Skeletal muscle cell (primary cell): ENCODE measurements around the gene EXOC3L2.
"Not testable (repeated sequence)": the region's sequence is repeated elsewhere in the genome, so short reads cannot be mapped to it uniquely, and the experiment has no call there.

Experiments used
- DNase-seq: peaks from one replicate; pipeline ENCODE4 v3.0.0-alpha.2; 2010; ENCODE audit warnings: low read depth
- H3K4me3 ChIP-seq: 2 replicates; pipeline ENCODE4 v1.5.1; 2011; ENCODE audit warnings: low read depth, mild to moderate bottlenecking, control low read depth, low read length, moderate library complexity

EXOC3L2 gene

DNA sequence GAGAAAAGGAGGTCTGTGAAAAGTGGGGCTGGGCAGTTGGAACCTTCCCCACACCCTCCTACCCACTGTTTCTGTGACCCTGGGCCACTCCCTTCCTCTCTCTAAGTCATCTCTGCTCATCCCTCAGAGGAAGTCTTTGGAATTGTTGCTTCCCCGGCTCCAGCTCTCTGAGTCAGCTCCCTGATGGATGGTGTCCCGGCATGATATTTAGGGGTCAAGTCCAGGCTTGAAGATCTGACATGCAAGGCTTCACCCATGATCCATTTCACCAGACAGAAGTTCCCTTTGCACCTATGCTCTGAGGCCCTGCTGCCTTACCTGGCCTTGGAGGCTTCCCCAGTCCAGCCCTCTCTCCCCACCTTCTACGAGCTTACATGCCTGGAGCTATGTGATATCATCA lies 13.3 kb downstream of the EXOC3L2 start:
- DNase-seq: no peak

DNA sequence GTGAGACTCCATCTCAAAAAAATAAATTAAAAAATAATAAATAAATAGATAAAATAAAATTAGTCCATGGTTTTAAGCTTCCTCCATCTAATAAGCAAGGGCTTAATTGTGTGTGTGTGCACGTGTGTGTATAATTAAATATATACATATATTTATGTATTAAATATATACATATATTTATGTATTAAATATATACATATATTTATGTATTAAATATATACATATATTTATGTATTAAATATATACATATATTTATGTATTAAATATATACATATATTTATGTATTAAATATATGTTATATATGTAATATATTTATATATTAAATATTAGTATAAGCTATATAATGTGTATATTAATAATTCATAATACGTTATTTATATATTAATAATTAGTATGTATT lies 16.2 kb downstream of the EXOC3L2 start:
- H3K4me3 ChIP-seq, DNase-seq: not testable (repeated sequence)

More for the DNA sequence above, 13.3 kb downstream of the EXOC3L2 start:
- H3K4me3 ChIP-seq: no peak overlapping the region

DNA sequence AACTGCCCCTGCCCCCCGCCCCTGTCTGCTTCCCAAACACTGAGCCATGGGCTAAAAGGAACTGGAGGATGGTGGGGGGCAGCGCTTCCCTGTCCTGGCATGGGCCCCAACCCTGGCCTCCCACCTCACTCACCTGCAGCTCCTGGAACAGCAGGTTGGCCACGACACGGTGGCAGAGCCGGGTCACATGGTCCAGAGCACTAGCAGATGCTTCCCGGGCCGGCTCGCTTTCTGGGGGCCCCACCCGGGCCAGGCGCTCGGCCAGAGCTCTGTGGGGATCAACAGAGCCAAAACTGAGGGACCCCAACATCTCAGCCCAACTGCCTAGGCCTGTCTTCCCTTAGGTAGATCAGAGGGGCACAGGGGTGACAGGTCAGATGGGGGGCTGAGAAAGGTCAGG lies 20.6 kb downstream of the EXOC3L2 start:
- no peak for DNase-seq
- H3K4me3 ChIP-seq: no peak overlapping the region

DNA sequence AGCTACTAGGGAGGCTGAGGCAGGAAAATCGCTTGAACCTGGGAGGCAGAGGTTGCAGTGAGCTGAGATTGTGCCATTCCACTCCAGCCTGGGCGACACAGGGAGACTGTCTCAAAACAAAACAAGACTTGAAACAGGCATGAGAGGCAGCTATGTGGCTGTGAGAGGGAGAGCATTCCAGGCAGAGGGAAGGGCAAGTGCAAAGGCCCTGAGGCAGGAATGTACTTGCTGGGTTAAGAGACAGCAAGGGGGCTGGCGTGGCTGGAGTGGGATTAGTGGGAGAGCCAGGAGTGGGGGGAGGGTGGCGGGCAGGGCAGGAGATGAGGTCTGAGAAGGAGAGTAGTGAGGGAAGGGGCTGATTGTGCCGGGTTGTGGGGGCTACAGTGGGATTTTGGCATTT lies 21.3 kb downstream of the EXOC3L2 start:
- no peak for DNase-seq
- H3K4me3 ChIP-seq: no peak overlapping the region

GRCh38 chr19:45222724-45223123 lies 22.5 kb downstream of the EXOC3L2 start:
- no peak for DNase-seq

GRCh38 chr19:45218911-45219743 lies 26.1 kb downstream of the EXOC3L2 start:
- H3K4me3 ChIP-seq: no peak overlapping the region
- no peak for DNase-seq

More at GRCh38 chr19:45222724-45223123, 22.5 kb downstream of the EXOC3L2 start:
- no peak overlapping the region for H3K4me3 ChIP-seq

- no peak for DNase-seq
- H3K4me3 ChIP-seq: no peak overlapping the region
These were observed 26.8 kb downstream of the EXOC3L2 start for GRCh38 chr19:45218426-45218825.

DNA sequence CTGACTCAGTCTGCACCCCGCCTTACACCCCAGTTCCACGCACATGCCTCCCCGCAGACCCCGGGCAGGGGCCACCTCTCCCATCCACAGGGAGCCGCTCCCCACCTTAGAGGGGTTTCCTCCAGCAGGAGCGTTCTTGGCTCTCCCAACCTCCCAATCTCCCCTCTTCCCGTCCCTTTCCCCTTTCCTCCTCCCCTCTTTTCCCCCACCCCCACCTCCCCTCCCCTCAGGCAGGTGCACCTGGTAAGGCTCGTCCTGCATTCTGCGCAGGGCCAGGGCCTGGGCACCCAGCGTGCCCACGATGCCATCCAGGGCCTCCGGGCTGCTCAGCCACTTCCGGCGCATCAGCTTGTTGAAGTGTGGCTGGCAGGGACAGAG lies 27.3 kb downstream of the EXOC3L2 start:
- no peak overlapping the region for H3K4me3 ChIP-seq
- DNase-seq: no peak

DNA sequence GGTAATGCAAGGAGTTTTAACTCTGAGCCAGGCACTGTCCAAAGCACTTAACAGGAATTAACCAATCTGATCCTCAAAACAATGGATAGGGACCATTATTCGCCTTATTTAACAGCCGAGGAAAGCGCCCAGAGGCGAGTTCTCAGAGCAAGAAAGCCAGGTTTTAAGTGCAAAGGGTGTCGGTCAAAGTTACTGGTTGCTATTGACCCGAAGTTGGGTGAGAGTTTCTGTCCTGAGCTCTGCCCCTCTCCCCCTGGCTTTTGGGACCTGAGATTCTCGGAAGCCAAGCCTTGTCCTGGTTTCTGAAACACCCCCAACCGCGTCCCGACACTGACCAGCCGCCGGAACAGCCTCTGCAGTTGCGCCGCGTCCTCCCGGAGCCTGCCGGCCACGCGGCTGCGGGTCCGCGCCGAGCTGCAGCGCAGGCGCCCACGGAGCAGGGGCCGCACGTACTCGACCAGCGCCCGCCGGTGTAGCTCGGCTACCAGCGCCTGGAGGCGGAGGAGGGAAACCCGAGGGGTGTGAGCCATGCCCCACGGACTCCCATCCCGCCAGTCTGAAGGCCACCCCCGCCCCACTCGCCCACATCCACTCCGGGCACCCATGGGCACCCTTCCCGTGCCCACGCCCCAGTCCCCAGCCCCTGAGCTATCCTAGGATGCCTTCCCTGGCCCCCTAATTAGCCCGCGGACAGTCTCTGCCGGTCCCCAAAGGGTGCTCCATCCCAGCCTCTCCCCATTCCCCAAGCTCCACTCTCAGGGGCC lies 27.8 kb downstream of the EXOC3L2 start:
- DNase-seq: no peak
- peak overlapping the region; percentile 24 for H3K4me3 ChIP-seq

- DNase-seq: no peak
These were observed 28.5 kb downstream of the EXOC3L2 start for GRCh38 chr19:45216667-45217066.

DNA sequence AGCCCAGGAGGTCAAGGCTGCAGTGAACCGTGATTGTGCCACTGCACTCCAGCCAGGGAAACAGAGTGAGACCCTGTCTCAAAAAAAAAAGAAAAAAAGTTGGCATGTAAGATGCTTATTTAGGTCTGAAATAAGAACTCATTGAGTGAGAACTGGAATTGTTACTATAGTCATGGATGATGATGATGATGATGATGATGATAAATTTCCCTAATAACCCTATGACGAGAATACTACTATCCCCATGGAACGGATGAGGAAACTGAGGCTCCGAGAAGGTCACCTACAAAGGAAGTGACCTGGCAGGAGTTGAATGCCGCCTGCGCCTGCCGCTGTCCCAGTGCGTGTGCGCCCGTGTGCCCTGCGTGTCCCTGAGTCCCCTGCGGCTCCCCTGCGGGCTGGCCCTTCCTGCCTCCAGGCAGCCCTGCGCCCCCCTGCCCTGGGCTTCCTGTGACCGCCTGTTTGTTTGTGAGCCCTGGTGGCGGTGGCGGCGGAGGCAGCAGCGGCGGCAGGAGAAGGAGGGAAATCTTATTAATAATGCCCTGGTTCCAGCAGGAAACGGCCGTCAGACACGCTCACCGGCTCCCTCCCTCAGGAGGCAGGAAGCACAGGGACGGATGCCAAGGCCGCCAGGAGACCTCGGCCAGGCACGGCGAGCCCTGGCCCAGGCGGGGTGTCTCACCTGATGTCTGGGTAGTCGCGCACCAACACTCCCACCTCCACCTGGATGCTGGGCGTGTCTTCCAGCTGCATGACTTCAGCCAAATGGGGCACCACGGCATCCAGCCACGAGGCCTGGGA lies 29.6 kb downstream of the EXOC3L2 start:
- no peak for DNase-seq
- H3K4me3 ChIP-seq: no peak overlapping the region

More at GRCh38 chr19:45216667-45217066, 28.5 kb downstream of the EXOC3L2 start:
- no peak overlapping the region for H3K4me3 ChIP-seq

DNA sequence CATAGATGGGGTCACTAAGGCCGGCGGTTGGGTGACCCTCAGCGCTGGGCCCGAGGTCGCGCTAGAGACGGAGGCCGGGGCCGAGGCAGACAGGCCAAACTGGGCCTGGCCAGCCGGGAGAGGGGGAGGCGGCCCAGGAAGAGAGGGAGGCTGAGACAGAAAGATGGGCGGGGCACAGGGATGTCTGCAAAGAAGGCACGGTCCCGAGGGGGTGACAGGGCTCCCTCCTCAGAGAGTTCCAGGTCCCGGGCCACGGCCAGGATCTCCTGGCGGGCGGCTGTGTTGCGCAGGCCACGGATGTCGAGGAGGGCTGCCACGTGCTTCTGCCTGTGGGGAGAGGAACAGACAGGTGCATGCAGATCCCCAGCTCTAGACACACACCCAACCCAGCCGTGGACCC lies 32.2 kb downstream of the EXOC3L2 start:
- no peak overlapping the region for H3K4me3 ChIP-seq
- DNase-seq: no peak

GRCh38 chr19:45211751-45212381 lies 33.3 kb downstream of the EXOC3L2 start:
- DNase-seq: no peak

GRCh38 chr19:45206328-45206727 lies 38.9 kb downstream of the EXOC3L2 start:
- DNase-seq: no peak
- H3K4me3 ChIP-seq: no peak overlapping the region

More at GRCh38 chr19:45211751-45212381, 33.3 kb downstream of the EXOC3L2 start:
- H3K4me3 ChIP-seq: no peak overlapping the region

- H3K4me3 ChIP-seq: no peak overlapping the region
- no peak for DNase-seq
These were observed 39.4 kb downstream of the EXOC3L2 start for GRCh38 chr19:45205810-45206209.

GRCh38 chr19:45202637-45203036 lies 42.6 kb downstream of the EXOC3L2 start:
- no peak for DNase-seq
- no peak overlapping the region for H3K4me3 ChIP-seq

DNA sequence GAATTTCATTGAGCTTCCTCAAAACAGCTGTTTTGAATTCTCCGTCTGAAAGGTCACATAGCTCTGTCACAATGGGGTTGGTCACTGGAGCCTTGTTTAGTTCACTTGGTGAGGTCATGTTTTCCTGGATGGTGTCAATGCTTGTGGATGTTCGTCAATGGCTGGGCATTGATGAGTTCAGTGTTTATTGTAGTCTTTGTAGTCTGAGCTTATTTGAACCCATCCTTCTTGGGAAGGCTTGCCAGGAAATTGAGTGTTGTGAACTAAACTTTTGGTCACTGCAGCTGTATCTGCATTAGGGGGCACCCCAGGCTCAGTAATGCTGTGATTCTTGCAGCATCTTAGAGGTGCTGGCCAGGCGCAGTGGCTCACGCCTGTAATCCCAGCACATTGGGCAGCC lies 44.6 kb downstream of the EXOC3L2 start:
- no peak for DNase-seq
- H3K4me3 ChIP-seq: no peak overlapping the region

DNA sequence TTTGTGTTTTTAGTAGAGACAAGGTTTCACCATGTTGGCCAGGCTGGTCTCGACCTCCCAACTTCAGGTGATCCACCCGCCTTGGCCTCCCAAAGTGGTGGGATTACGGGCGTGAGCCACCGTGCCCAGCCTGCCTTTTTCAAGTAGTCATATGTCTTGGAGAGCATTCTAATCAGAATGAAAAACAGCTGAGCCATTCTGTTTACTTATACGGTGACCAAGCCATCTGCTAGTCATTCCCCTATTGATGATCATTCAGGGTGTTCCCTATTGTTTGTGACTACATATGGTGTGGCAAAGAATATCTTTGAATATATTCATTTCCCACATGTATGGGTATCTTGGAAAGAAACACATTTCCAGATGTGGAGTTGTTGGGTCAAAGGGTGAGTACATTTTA lies 49.4 kb downstream of the EXOC3L2 start:
- DNase-seq: no peak
- no peak overlapping the region for H3K4me3 ChIP-seq

- DNase-seq: no peak
These were observed 53.8 kb downstream of the EXOC3L2 start for GRCh38 chr19:45191375-45191774.

More at GRCh38 chr19:45191375-45191774, 53.8 kb downstream of the EXOC3L2 start:
- no peak overlapping the region for H3K4me3 ChIP-seq
